Erythroblast (primary cell): ENCODE results near the gene PTGIR.

Experiments used
- DNase-seq, 2 experiments: peaks; one replicate each; lab custom pipeline; 2025; lab: John Stamatoyannopoulos, UW
- GATA1 ChIP-seq: IDR thresholded peaks from 2 replicates; pipeline ENCODE4 v1.6.1; 2011; ENCODE audit warnings: low read depth, mild to moderate bottlenecking, control low read depth, low read length, moderate library complexity
- POLR2A ChIP-seq: IDR thresholded peaks from 2 replicates; pipeline ENCODE4 v1.6.1; 2011; ENCODE audit warnings: mild to moderate bottlenecking, low read length

The PTGIR gene

GRCh38 chr19:46615966-46616365, 8.9 kb downstream of the PTGIR start:
- no peak for TF ChIP-seq GATA1
- TF ChIP-seq POLR2A: no peak
- no peak for DNase-seq

- no peak for TF ChIP-seq GATA1
- TF ChIP-seq POLR2A: no peak
- peak; percentile 67 to 85 for DNase-seq
Measured at GRCh38 chr19:46614114-46614722, 10.7 kb downstream of the PTGIR start.

GRCh38 chr19:46613525-46613924, 11.4 kb downstream of the PTGIR start:
- no peak for TF ChIP-seq POLR2A
- TF ChIP-seq GATA1: no peak
- DNase-seq: no peak

- TF ChIP-seq POLR2A (no peak), GATA1 (no peak)
- no peak for DNase-seq
Measured at GRCh38 chr19:46611776-46612175, 13.1 kb downstream of the PTGIR start.

GRCh38 chr19:46610851-46611770, 13.8 kb downstream of the PTGIR start:
- DNase-seq: no peak
- TF ChIP-seq GATA1 (no peak), POLR2A (peak; percentile 30)

DNA sequence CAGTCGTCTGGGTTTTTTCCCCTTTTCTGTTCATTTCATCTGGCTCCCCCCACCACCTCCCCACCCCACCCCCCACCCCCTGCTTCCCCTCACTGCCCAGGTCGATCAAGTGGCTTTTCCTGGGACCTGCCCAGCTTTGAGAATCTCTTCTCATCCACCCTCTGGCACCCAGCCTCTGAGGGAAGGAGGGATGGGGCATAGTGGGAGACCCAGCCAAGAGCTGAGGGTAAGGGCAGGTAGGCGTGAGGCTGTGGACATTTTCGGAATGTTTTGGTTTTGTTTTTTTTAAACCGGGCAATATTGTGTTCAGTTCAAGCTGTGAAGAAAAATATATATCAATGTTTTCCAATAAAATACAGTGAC, 14.5 kb downstream of the PTGIR start:
- DNase-seq: no peak
- no peak for TF ChIP-seq POLR2A
- TF ChIP-seq GATA1: no peak

- DNase-seq: no peak
- no peak for TF ChIP-seq POLR2A
- no peak for TF ChIP-seq GATA1
Measured at GRCh38 chr19:46609511-46610412, 15.1 kb downstream of the PTGIR start.

DNA sequence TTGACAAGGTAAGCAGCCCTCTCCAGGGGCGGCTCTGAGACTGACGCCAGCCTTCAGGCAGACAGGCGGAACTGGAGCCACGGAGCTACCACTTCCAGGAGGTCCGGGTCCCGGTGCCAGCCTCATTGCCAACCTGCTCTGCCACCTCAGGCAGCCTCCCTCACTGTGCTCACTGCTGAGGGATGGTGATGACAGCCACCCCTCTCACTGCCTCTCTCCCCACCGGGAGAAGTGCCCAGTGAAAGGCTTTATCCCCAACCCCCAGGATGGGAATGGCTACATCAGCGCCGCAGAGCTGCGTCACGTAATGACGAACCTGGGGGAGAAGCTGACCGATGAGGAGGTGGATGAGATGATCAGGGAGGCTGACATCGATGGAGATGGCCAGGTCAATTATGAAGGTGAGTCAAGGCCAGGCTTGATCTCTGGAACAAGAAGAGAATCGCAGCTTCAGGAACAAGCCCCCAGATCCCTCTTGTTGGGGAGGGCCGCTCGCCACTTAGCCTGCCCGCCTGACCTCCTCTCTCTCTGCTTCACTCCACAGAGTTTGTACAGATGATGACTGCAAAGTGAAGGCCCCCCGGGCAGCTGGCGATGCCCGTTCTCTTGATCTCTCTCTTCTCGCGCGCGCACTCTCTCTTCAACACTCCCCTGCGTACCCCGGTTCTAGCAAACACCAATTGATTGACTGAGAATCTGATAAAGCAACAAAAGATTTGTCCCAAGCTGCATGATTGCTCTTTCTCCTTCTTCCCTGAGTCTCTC, 16.1 kb downstream of the PTGIR start:
- no peak for DNase-seq
- TF ChIP-seq POLR2A (no peak), GATA1 (no peak)

GRCh38 chr19:46608178-46608577, 16.7 kb downstream of the PTGIR start:
- no peak for DNase-seq
- TF ChIP-seq POLR2A (no peak), GATA1 (no peak)

- no peak for DNase-seq
- TF ChIP-seq GATA1 (no peak), POLR2A (no peak)
Measured at GRCh38 chr19:46607448-46607841, 17.4 kb downstream of the PTGIR start.

DNA sequence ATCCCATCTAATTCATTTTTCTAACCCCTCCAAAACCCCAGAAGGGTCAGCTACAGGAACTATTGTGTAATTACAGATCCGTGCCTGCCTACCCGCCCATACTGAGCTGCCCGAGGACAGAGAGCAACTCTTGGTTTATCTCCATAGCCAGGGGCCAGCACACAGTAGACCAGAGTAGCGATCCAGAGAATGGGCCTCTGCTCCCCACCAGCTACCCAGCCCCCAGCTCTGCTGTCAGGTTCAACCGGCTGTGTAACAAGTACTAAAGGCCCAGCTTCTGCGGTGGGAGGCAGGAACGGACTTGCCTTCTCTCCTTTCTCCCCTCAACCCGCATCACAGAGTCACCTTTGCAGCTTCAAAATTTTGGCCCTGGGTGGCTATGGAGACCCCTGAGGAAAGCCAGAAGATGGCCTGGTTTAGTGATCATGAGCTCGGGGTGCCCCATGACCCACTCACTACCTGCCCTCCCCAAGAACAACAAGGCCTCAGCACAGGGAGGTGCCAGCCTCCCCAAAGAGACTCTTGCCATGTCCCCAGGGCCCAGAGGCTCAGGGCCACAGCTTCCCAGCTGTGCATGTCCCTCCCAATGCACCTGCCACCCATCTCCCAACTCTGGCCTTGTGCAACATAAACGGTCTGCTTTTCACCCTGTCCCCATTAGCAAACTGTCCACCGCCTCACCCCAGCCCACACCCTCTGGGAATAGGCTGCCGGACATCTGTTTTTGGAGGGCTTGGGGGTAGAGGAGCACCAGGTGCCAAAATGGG, 18.0 kb downstream of the PTGIR start:
- no peak for DNase-seq
- TF ChIP-seq POLR2A (no peak), GATA1 (no peak)

DNA sequence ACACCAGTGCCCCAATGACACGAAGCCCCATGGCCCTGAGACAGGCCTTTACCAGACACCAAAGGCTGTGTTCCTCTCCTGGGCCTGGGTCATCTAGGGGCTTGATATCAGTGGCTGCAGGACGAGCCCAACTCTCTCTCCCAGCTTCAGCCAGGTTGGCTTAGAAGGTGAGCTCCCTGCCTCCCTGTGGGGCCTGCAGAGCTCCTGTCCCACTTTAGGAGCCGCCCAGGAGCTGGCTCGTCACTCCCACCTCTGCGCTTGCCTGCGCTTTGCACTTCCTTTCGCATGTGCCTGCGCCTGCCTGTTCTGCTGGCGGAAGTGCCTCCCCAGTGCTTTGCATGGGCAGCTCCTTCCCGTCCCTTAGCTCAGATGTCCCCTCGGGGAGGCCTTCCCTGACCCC, 18.9 kb downstream of the PTGIR start:
- DNase-seq: no peak
- TF ChIP-seq POLR2A (no peak), GATA1 (no peak)
